Suprapubic skin (tissue), 4 donors: ENCODE data around the gene FAM9C. TPM values are rescaled to one million over a fixed set of nuclear protein-coding genes. Genes with fewer than 3 reads are reported as not detected.

Experiments
- DNase-seq, 2 donors: peaks; one replicate each; pipeline ENCODE4 v3.0.0-alpha.2; 2019; ENCODE audit warnings: low spot score in 2 of 2
- H3K27ac ChIP-seq: fragments of 200-600 bp; sonication (generic); one replicate; pipeline ENCODE4 v1.5.1; 2019
- H3K27me3 ChIP-seq: fragments of 200-600 bp; sonication (generic); one replicate; pipeline ENCODE4 v1.5.1; 2019
- H3K36me3 ChIP-seq: fragments of 200-600 bp; sonication (generic); one replicate; pipeline ENCODE4 v1.5.1; 2019
- H3K4me1 ChIP-seq: fragments of 200-600 bp; sonication (generic); one replicate; pipeline ENCODE4 v1.5.1; 2019
- H3K4me3 ChIP-seq: fragments of 200-600 bp; sonication (generic); one replicate; pipeline ENCODE4 v1.5.1; 2019; ENCODE audit warnings: mild to moderate bottlenecking
- H3K9me3 ChIP-seq: fragments of 200-600 bp; sonication (generic); one replicate; pipeline ENCODE4 v1.5.1; 2019
- CTCF ChIP-seq, 2 donors: fragments of 200-600 bp in 1 of 2; fragments of 450-650 bp in 1 of 2; sonication (generic) in 1 of 2; IDR thresholded peaks; one replicate each; pipeline ENCODE4 v1.5.1; 2016 to 2019; ENCODE audit warnings: antibody characterized with exemption in 2 of 2, mild to moderate bottlenecking in 1 of 2, moderate library complexity in 1 of 2
- EP300 ChIP-seq: sonication (generic); formaldehyde crosslinking; IDR thresholded peaks from one replicate; pipeline ENCODE4 v1.6.1; 2017; ENCODE audit warnings: antibody characterized with exemption
- POLR2A ChIP-seq, 2 donors: fragments of 450-650 bp; IDR thresholded peaks; one replicate each; pipeline ENCODE4 v1.6.1; 2017; ENCODE audit warnings: antibody characterized with exemption in 2 of 2, mild to moderate bottlenecking in 2 of 2, moderate library complexity in 2 of 2
- POLR2AphosphoS5 ChIP-seq, 3 donors: sonication (generic); formaldehyde crosslinking; IDR thresholded peaks; one replicate each; pipeline ENCODE4 v1.6.1; 2017; ENCODE audit warnings: antibody characterized with exemption in 3 of 3
- WGBS: methylation state at CpG from one replicate; pipeline ENCODE4 v1.1.5; 2018; 5-methylcytosine and 5-hydroxymethylcytosine counted together
- total RNA-seq, 4 donors: library from RNA; depleted of rRNA; stranded (reverse); fragments of >200 nt; gene quantifications; one replicate each; pipeline ENCODE4 v1.1.0, GENCODE V29; 2016

The FAM9C gene
- total RNA-seq, 4 donors from 2014 or later, result not detected

DNA sequence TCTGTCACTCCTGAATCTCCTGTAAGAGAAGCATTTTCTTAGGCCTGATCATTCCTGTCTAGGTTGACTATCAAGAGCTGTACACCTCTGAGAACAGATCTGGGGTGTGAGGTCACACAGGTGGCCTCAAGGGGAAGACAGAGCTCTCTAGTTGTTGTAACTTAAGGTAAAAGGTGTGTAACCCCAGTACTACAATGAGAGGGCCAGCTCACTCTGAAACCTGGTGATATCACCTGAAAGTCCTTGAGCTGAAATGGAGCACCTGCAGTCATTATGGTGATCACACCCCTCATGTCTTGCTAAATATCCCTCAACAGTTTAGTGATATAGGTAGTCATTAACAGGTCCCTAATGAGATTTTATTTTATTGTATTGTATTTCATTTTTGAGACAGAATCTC, 8.8 kb upstream of the FAM9C start:
- Histone ChIP-seq H3K27ac (no peak overlapping the region), H3K4me1 (no peaks in the 10 kb centered on the region), H3K36me3 (no peaks in the 10 kb centered on the region), H3K9me3 (no peaks in the 10 kb centered on the region), H3K27me3 (no peaks in the 10 kb centered on the region), H3K4me3 (no peak overlapping the region)
- no peak for TF ChIP-seq POLR2AphosphoS5 (IDR thresholded peaks at IDR 0.05)
- TF ChIP-seq EP300, result no peak
- no peak for TF ChIP-seq POLR2A (IDR thresholded peaks at IDR 0.05)
- TF ChIP-seq CTCF (IDR thresholded peaks at IDR 0.05), result no peak
- no peak for DNase-seq

DNA sequence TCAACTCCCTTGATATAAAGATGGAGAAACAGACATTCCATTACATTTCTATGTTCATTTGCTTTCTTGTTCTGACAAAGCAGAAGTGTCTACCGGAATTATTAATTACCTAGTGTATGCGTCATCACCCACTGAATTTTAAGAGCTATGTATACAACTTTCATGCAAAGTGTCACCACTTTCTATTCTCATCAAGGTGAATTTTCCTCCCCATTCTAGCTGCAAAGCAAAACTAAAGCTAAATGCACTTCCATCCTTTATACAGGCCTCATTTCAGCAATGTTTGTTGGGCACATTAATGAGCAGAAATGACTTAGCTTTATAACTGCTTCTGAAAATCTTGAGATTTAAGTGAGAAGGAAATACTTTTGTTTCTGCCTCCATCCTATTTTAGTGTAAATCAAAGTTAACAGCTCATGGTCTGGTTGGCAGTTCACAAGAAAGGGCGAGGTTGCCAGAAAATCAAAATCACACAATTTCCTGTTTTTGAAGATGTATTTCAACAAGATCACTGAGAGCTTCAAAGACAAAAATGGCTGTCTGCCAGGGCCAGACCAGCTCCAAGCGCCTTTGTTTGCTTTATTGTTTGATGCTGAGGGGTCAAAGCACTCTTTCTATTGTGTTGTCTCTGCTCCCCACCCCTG, 7.2 kb upstream of the FAM9C start:
- 68% methylated on average over 4 of the region's 4 CpGs for WGBS
- Histone ChIP-seq H3K36me3 (no peaks in the 10 kb centered on the region), H3K4me1 (no peaks in the 10 kb centered on the region), H3K9me3 (no peaks in the 10 kb centered on the region), H3K27ac (no peak overlapping the region), H3K27me3 (no peaks in the 10 kb centered on the region), H3K4me3 (no peak overlapping the region)
- DNase-seq, result no peak
- TF ChIP-seq POLR2AphosphoS5 (IDR thresholded peaks at IDR 0.05), result no peak
- TF ChIP-seq EP300, result no peak
- no peak for TF ChIP-seq CTCF (IDR thresholded peaks at IDR 0.05)
- TF ChIP-seq POLR2A (IDR thresholded peaks at IDR 0.05), result no peak

GRCh38 chrX:13051167-13051528, 6.7 kb upstream of the FAM9C start:
- H3K4me1 ChIP-seq, result no peaks in the 10 kb centered on the region
- no peaks in the 10 kb centered on the region for H3K27me3 ChIP-seq
- TF ChIP-seq CTCF (IDR thresholded peaks at IDR 0.05) (no peak), POLR2A (IDR thresholded peaks at IDR 0.05) (no peak), EP300 (no peak), POLR2AphosphoS5 (IDR thresholded peaks at IDR 0.05) (no peak)
- 91% methylated on average over 1 of the region's 1 CpG for WGBS
- no peak overlapping the region for H3K4me3 ChIP-seq
- no peak for DNase-seq
- no peaks in the 10 kb centered on the region for H3K9me3 ChIP-seq
- no peak overlapping the region for H3K27ac ChIP-seq
- H3K36me3 ChIP-seq, result no peaks in the 10 kb centered on the region

- H3K4me3 ChIP-seq, result no peak overlapping the region
- 91% methylated on average over 4 of the region's 4 CpGs for WGBS
- H3K36me3 ChIP-seq, result no peaks in the 10 kb centered on the region
- no peak for DNase-seq
- TF ChIP-seq EP300, result no peak
- TF ChIP-seq CTCF (IDR thresholded peaks at IDR 0.05), result no peak
- TF ChIP-seq POLR2AphosphoS5 (IDR thresholded peaks at IDR 0.05), result no peak
- TF ChIP-seq POLR2A (IDR thresholded peaks at IDR 0.05), result no peak
- no peaks in the 10 kb centered on the region for H3K27me3 ChIP-seq
- no peaks in the 10 kb centered on the region for H3K9me3 ChIP-seq
- no peak overlapping the region for H3K27ac ChIP-seq
- no peaks in the 10 kb centered on the region for H3K4me1 ChIP-seq
Measured at GRCh38 chrX:13050151-13050550, 5.7 kb upstream of the FAM9C start.

DNA sequence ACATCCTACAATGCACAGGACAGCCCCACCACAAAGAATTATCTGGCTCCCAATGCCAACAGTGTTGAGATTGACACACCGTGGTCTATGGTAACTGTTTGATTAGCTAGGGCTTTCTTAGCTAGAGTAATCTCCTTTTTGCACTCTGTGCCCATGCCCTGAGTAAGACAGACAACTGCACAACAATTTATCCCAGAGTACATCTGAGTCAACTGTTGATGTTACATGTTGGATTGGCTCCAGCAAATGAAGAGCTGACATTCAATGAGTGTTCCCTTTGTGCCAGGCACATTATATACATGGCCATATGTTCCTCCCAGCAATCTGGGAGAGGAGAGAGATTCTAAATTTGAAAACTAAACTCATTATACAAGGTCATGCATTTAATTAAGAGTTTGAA, 3.9 kb upstream of the FAM9C start:
- H3K27ac ChIP-seq, result no peak overlapping the region

More for the DNA sequence above, 3.9 kb upstream of the FAM9C start:
- no peak overlapping the region for H3K4me3 ChIP-seq
- TF ChIP-seq POLR2A (IDR thresholded peaks at IDR 0.05) (no peak), EP300 (no peak), CTCF (IDR thresholded peaks at IDR 0.05) (no peak), POLR2AphosphoS5 (IDR thresholded peaks at IDR 0.05) (no peak)
- no peaks in the 10 kb centered on the region for H3K36me3 ChIP-seq
- no peaks in the 10 kb centered on the region for H3K4me1 ChIP-seq
- H3K27me3 ChIP-seq, result no peaks in the 10 kb centered on the region
- H3K9me3 ChIP-seq, result no peaks in the 10 kb centered on the region
- DNase-seq, result no peak
- WGBS, result 100% methylated on average over 1 of the region's 1 CpG
